Activated naive CD4-positive, alpha-beta T cell treated with anti-CD3 and anti-CD28 coated beads, Interleukin-2, amount 50 U/mL, for 24 hours (primary cell): Measurements from ENCODE around the gene ADRM1.

Experiments
- H3K27ac Mint-ChIP-seq: one replicate; pipeline ENCODE4 v1.8.0; 2021; ENCODE audit warnings: mild to moderate bottlenecking, mixed read lengths
- H3K27me3 Mint-ChIP-seq: one replicate; pipeline ENCODE4 v1.8.0; 2021; ENCODE audit warnings: mixed read lengths
- H3K36me3 Mint-ChIP-seq: one replicate; pipeline ENCODE4 v1.8.0; 2021; ENCODE audit warnings: mixed read lengths
- H3K4me1 Mint-ChIP-seq: one replicate; pipeline ENCODE4 v1.8.0; 2021; ENCODE audit warnings: mixed read lengths
- H3K4me3 Mint-ChIP-seq: one replicate; pipeline ENCODE4 v1.8.0; 2021; ENCODE audit warnings: mild to moderate bottlenecking, mixed read lengths
- H3K9me3 Mint-ChIP-seq: one replicate; pipeline ENCODE4 v1.8.0; 2021; ENCODE audit warnings: mixed read lengths

The ADRM1 gene

DNA sequence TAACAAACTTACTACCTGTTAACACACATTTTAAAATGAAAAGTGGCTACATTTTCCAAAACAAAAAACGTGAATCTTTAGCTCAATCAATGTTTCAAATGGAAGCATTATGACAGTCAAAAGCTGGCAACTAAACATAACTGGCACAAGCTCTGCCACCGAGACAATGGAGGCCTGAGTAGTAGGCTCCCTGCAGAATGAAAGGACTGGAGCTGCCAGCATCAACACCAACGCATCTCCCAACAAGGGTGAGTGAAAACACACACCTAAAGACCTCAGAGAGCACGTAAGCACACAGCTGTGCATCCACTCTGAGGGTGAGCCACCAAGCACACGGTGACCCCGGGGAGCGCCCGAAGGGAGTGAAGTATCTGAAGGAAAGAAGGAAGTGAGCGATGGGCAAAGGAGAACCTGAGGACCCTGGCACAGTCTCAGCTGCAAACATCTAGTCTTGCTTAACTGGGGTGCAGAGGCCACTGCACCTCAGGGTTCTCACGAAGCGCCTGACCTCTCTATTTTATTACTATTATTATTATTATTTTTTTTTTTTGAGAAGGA, 1.6 kb upstream of the ADRM1 start:
- Mint-ChIP-seq H3K36me3 (peaks cover 5% of the 10 kb centered on the region), H3K9me3 (no peaks in the 10 kb centered on the region), H3K4me3 (peak overlapping the region; percentile 65), H3K4me1 (peaks cover 21% of the 10 kb centered on the region), H3K27ac (no peak overlapping the region), H3K27me3 (no peaks in the 10 kb centered on the region)

DNA sequence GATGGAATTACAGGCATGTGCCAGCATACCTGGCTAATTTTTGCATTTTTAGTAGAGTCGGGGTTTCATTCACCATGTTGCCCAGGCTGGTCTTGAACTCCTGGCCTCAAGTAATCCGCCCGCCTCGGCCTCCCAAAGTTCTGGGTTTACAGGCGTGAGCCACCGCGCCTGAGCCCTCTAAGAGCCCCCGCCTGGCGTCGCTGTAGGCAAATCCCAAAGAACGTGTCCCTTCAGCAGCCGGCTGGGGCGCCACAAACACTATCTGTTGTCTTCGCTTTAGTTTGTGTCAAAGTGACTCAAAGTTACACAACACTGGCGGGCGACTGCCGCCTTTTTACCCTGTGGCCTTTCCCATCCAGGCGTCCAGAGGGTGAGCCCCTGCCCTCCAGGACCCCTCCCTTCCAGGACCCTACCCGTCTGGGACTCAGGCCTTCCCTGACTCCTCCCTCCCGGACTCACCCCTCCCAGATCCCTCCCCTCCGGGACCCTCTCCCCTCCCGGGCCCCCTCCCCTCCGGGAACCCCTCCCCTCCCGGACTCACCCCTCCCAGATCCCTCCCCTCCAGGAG, 940 bp upstream of the ADRM1 start:
- peaks cover 21% of the 10 kb centered on the region for H3K4me1 Mint-ChIP-seq
- peak overlapping the region; percentile 97 for H3K4me3 Mint-ChIP-seq
- no peaks in the 10 kb centered on the region for H3K9me3 Mint-ChIP-seq
- peak overlapping the region; percentile 100 for H3K27ac Mint-ChIP-seq
- no peaks in the 10 kb centered on the region for H3K27me3 Mint-ChIP-seq
- H3K36me3 Mint-ChIP-seq, result peaks cover 5% of the 10 kb centered on the region

DNA sequence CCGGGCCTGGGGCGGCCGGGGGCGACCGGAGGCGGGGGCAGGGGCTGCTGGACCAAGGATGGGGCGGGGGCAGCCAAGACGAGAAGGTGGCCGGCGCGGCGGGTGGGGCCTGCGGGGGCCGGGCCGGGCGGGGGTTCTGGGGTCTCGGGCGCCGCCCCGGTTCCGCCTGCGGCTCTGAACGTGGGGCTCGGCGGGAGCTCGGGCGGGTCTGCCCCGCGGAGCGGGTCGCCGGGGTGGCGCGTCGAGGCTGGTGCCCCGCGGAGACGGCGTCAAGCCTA, 204 bp downstream of the ADRM1 start:
- H3K4me1 Mint-ChIP-seq, result peaks cover 21% of the 10 kb centered on the region
- no peaks in the 10 kb centered on the region for H3K27me3 Mint-ChIP-seq
- H3K4me3 Mint-ChIP-seq, result peak overlapping the region; percentile 97
- H3K36me3 Mint-ChIP-seq, result peaks cover 5% of the 10 kb centered on the region
- H3K27ac Mint-ChIP-seq, result peak overlapping the region; percentile 88
- no peaks in the 10 kb centered on the region for H3K9me3 Mint-ChIP-seq

DNA sequence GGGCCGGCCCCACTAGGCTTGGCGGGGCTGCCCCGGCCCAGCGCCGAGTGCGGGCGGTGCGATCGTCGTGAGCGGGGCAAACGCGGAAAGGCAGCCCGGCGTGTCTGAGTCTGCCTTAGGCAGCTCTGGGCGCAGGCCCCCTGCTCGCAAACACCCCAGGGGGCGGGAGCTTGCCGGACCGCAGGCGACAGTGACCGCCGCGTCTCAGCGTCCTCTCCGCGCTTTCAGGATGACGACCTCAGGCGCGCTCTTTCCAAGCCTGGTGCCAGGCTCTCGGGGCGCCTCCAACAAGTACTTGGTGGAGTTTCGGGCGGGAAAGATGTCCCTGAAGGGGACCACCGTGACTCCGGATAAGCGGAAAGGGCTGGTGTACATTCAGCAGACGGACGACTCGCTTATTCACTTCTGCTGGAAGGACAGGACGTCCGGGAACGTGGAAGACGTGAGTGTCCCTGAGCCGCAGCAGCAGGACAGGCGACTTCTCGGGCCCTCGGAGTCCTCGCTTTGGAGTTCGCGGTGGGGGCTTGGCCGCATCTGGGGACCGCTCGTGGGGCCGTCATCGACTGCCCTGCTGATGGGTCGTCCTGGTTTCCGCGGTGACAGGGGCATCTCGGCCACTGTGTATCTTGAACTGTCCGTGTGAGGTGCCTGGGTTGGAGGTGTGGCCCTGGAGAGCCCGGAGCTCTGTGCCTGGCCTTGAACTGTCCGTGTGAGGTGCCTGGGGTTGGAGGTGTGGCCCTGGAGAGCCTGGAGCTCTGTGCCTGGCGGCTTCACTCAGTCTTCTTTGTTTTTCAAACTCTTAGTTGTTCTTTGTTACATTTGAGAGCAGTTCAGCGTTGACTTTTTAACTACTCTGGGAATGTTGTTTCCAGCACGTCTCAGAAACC, 786 bp downstream of the ADRM1 start:
- Mint-ChIP-seq H3K27me3 (no peaks in the 10 kb centered on the region), H3K4me3 (peak overlapping the region; percentile 92), H3K36me3 (peaks cover 5% of the 10 kb centered on the region), H3K4me1 (peaks cover 21% of the 10 kb centered on the region), H3K27ac (peak overlapping the region; percentile 77), H3K9me3 (no peaks in the 10 kb centered on the region)

DNA sequence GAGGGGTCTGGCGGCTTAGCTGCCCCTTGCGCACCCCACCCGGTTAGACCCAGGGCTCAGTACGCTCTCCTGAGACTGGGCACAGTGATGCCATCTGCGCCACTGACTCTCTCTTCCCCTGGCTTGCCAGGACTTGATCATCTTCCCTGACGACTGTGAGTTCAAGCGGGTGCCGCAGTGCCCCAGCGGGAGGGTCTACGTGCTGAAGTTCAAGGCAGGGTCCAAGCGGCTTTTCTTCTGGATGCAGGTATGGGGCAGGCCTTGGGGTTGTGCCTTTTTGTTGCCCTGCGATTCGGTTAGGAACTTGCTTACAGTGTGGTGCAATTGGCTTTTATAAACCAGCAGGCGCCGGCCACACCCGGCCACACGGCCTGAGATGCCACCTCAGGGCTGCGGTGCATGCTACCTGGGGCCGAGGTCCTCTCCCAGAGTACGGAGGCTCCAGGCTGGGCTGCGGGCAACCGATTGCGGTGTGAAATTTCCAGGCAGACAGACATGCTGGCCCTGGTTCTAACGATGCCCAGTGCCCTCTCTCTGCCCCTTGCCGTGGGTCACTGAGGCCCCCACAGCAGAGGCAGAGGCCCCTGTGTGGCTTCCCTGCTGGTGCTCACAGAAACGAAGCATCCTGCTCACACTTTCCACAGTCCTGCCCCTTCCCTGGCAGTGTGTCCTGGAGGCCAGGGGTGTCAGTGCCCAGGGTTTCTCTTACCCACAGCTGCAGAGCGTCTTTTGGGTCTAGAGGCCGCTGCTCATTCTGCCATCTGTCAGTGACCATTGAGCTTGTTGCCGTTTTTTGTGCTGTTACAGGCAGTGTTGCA, 1.7 kb downstream of the ADRM1 start:
- H3K9me3 Mint-ChIP-seq, result no peaks in the 10 kb centered on the region
- peak overlapping the region; percentile 77 for H3K27ac Mint-ChIP-seq
- H3K4me3 Mint-ChIP-seq, result peak overlapping the region; percentile 92
- H3K27me3 Mint-ChIP-seq, result no peaks in the 10 kb centered on the region
- H3K36me3 Mint-ChIP-seq, result peaks cover 5% of the 10 kb centered on the region
- H3K4me1 Mint-ChIP-seq, result peaks cover 21% of the 10 kb centered on the region

DNA sequence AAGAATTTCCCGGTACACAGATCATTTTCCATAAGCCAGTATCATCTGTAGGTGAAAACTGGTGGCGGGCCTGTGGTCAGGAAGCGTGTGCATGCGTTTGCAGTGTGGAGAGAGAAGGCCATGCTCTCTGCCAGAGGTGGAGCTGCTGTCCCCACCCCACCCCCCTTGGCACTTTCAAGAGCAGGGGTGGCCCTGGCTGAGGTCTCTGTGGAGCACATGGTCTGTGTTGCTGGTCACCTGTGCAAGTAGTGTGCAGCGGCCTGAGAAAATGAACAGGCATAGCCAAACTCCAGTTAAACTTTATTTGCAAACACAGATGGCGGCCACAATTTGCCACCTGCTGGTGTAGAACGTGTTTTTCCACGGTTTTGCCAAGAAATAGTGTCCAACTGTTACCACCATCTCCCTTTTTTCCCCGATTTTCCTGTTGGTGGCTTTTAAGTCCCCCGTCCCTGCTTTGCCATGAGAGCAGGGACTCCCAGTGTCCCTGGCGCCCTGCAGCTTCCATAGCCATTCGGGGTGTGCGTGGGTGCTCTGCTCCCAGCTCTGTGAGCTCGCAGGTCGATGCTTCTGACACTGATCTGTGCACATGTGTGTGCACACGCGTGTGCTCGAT, 2.5 kb downstream of the ADRM1 start:
- Mint-ChIP-seq H3K4me1 (peaks cover 21% of the 10 kb centered on the region), H3K9me3 (no peaks in the 10 kb centered on the region), H3K36me3 (peaks cover 5% of the 10 kb centered on the region), H3K27me3 (no peaks in the 10 kb centered on the region), H3K27ac (no peak overlapping the region), H3K4me3 (peak overlapping the region; percentile 92)

DNA sequence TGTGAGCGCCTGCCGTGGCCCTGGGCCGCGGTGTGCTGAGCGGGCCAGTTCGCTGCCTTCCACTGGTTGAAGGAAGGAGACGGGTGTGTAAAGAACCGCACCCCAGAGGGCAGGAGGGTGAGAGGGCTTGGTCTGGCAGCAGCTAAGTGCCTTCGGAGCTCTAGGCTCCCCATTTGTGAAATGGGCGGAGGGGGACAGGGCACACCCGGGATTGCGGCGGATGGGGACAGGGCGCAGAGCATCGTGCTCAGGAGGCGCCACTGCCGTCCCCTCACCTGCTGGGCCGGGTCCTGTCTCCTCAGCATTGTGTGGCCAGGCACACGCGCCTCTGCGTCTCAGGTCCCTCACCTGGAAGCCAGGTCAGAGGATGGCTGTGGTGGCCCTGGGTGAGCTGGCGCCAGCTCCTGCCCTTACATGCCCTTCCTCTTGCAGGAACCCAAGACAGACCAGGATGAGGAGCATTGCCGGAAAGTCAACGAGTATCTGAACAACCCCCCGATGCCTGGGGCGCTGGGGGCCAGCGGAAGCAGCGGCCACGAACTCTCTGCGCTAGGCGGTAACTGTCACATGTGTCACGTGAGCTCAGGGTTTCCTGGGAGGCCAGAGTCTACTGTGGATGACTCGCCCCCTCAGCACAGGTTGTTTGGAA, 3.1 kb downstream of the ADRM1 start:
- H3K4me3 Mint-ChIP-seq, result peak overlapping the region; percentile 76

DNA sequence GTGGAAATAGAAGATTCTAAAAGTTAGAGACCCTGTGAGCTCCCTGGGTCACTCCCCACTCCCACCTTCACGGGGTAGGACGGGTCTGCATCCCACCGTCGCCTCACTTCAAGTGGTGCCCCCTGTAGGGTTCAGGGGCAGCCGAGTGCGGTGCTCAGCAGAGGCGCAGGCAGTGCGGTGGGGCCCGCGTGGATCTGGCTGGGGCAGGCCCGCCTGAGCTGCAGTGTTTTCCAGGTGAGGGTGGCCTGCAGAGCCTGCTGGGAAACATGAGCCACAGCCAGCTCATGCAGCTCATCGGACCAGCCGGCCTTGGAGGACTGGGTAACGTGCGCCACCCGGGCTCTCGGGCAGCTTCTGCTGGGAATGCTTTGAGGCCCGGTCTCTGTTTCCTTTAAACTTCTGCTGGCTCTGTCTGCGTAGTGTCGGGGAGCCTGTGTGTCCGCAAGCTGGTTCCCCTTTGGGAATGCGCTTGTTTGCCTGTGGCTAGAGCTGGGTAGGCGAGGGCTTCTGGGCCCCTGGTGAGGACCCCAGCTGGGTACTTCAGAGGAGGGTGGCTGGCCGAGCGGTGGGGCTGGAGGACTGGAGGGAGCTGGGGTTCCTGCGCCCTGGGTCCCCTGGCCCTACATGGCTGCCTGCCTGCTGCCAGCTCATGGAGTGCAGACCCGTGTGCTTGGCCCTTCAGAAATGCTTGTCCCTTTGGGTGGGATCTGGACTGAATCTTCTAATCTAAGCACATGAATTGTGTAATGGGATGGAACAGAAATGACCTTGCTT, 3.8 kb downstream of the ADRM1 start:
- Mint-ChIP-seq H3K27me3 (no peaks in the 10 kb centered on the region), H3K4me1 (peaks cover 20% of the 10 kb centered on the region), H3K4me3 (peak overlapping the region; percentile 19), H3K36me3 (peaks cover 5% of the 10 kb centered on the region), H3K9me3 (no peaks in the 10 kb centered on the region), H3K27ac (no peak overlapping the region)

More for the DNA sequence above, 3.1 kb downstream of the ADRM1 start:
- H3K4me1 Mint-ChIP-seq, result peaks cover 21% of the 10 kb centered on the region
- no peaks in the 10 kb centered on the region for H3K9me3 Mint-ChIP-seq
- H3K27me3 Mint-ChIP-seq, result no peaks in the 10 kb centered on the region
- H3K27ac Mint-ChIP-seq, result no peak overlapping the region
- peaks cover 5% of the 10 kb centered on the region for H3K36me3 Mint-ChIP-seq

DNA sequence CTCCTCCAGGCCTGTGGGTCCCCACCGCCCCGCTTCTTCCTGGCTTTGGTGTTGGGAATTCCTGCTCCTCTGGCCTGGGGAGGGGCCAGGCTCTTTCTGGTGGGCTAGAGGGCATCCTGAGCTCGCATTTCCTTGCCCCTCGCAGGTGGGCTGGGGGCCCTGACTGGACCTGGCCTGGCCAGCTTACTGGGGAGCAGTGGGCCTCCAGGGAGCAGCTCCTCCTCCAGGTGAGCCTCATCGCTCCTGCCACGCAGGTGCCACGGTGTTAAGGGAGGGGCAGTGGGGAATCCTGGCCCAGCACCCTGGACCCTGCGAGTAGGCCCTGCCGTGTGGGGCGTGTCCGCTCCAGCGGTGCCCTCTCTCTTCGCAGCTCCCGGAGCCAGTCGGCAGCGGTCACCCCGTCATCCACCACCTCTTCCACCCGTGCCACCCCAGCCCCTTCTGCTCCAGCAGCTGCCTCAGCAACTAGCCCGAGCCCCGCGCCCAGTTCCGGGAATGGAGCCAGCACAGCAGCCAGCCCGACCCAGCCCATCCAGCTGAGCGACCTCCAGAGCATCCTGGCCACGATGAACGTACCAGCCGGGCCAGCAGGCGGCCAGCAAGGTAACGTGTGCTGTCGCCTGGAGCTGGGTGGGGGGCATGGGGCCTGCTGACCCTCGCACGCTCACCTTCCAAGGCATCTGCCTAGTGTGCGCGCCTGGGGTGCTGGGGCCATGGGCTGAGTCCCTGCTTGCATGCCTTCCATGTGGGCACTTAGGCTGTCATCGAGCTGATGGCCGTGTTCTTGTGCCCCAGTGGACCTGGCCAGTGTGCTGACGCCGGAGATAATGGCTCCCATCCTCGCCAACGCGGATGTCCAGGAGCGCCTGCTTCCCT, 4.7 kb downstream of the ADRM1 start:
- Mint-ChIP-seq H3K4me3 (peak overlapping the region; percentile 19), H3K36me3 (peaks cover 5% of the 10 kb centered on the region), H3K9me3 (no peaks in the 10 kb centered on the region), H3K27me3 (no peaks in the 10 kb centered on the region), H3K4me1 (peaks cover 16% of the 10 kb centered on the region), H3K27ac (no peak overlapping the region)

DNA sequence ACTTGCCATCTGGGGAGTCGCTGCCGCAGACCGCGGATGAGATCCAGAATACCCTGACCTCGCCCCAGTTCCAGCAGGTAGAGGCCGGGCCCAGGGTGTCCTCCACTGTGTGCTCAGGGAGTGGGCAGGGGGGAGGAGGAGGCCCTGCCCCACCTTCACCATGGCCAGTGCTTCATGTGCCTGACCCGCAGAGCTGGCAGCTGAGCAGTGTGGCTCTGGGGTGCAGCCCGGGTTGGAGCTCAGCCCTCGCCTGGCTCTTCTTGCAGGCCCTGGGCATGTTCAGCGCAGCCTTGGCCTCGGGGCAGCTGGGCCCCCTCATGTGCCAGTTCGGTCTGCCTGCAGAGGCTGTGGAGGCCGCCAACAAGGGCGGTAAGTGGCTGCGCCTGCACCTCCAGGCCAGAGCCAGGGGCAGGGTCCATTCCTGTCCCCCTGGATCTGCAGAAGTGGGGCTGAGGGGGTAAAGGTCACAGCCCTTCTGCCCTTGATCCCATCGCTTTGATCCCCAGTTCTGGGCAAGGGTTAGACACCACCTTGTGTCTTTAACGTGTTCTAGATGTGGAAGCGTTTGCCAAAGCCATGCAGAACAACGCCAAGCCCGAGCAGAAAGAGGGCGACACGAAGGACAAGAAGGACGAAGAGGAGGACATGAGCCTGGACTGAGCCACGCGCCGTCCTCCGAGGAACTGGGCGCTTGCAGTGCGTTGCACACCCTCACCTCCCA, 5.5 kb downstream of the ADRM1 start:
- peaks cover 5% of the 10 kb centered on the region for H3K36me3 Mint-ChIP-seq
- H3K9me3 Mint-ChIP-seq, result no peaks in the 10 kb centered on the region
- no peak overlapping the region for H3K27ac Mint-ChIP-seq
- H3K4me1 Mint-ChIP-seq, result peaks cover 16% of the 10 kb centered on the region
- no peaks in the 10 kb centered on the region for H3K27me3 Mint-ChIP-seq
- no peak overlapping the region for H3K4me3 Mint-ChIP-seq

DNA sequence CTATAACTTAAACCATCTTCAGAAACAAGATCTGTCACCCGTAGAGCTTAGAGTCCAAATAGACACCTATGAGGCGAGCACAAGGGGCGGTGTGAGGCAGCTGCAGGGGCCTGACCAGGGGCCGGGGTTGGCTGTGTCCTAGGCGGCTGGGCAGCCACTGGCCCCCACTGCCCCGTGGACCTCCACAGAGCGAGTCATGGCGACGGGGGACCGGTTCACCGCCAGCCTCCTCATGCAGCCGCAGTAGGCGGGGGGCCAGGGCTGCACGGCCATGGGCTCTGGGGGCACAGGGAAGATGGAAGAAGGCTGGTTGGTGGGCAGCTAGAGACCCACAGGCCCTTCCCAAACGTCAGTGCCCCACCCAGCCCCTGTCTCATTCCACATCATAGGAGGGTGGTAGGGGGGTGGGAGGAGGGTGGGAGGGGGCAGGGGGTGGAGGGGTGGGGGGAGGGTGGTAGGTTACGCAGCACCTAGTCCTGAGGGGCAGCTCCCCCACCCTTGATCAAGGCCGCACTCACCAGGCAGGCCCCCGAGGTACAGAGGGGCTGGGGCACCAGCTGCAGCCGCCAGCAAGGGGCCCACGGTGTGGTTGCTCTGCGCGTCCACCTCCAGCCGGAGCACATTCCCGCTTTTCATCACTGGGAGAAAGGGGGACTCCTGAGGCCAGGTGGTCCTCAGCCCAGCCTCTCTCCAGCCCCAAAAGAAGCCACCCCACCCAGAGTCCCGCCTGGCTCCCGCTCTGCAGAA, 6.6 kb downstream of the ADRM1 start:
- H3K27ac Mint-ChIP-seq, result no peak overlapping the region
- no peaks in the 10 kb centered on the region for H3K27me3 Mint-ChIP-seq
- H3K4me3 Mint-ChIP-seq, result no peak overlapping the region
- no peaks in the 10 kb centered on the region for H3K9me3 Mint-ChIP-seq
- peaks cover 12% of the 10 kb centered on the region for H3K4me1 Mint-ChIP-seq
- H3K36me3 Mint-ChIP-seq, result peaks cover under 1% of the 10 kb centered on the region

DNA sequence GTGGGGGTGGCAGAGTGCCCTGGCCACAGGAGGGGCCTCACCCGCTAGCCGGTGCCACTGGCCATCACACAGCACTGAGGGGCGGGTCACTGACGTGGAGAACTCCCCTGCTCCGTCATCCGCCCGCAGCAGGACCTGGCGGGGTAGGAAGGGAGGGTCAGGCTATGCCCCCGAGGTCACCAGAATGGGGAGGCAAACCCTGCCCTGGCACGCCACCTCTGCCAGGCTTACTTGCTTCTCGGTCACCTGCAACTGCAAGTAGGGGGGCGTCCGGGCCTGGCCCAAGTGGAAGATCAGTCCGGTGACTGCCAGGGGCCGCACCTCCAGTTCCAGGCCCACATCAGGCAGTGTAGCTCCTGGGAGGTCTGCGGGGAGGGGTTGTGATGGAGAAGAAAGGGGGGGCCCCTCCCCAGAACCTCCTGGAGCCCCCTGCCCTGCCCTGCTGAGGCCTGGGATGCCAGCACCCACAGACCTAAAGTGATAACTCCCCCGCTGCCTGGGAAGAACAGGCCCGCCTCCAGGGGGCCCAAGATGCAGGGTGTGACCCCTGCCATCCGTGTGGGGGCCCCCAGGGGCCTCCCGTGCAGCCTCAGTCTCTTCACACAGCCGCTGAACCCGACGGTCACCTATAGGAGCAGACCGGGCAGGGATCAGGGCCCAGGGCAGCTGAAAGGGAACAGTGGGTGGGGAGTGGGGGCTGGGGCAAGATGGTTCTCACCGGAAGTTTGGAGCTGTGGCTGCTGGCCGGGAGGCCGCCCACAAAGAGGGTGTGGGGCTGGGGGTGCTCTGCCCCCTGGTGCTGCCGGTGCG, 7.4 kb downstream of the ADRM1 start:
- no peaks in the 10 kb centered on the region for H3K27me3 Mint-ChIP-seq
- H3K27ac Mint-ChIP-seq, result no peak overlapping the region
- H3K4me3 Mint-ChIP-seq, result no peak overlapping the region

More for the DNA sequence above, 7.4 kb downstream of the ADRM1 start:
- Mint-ChIP-seq H3K36me3 (no peaks in the 10 kb centered on the region), H3K4me1 (peaks cover 6% of the 10 kb centered on the region), H3K9me3 (no peaks in the 10 kb centered on the region)
